SK-N-SH treated with all-trans-retinoic acid at 6 μM for 48 hours (cell line): Measurements from ENCODE around the gene ZNF587.
A peak's percentile ranks its signal among the peaks of the same experiment; 100 is the strongest.
"Not testable (repeated sequence)": the region's sequence is repeated elsewhere in the genome, so short reads cannot be mapped to it uniquely, and the experiment has no call there.

Experiments used
- ATAC-seq: fragments of 200-7000 bp; cut with Tn5 transposase; 3 replicates; pipeline ENCODE4 v1.9.1; 2020; ENCODE audit warnings: mild to moderate bottlenecking, moderate library complexity
- ARNTL ChIP-seq: fragments of 450-650 bp; formaldehyde crosslinking; IDR thresholded peaks from 2 replicates; pipeline ENCODE4 v1.5.0; 2020; ENCODE audit warnings: low read depth, mild to moderate bottlenecking, moderate library complexity, borderline replicate concordance
- CREB5 ChIP-seq: fragments of 250-450 bp; sonication (Bioruptor Pico); IDR thresholded peaks from 2 replicates; pipeline ENCODE4 v1.5.1; 2020; ENCODE audit warnings: low read depth, mild to moderate bottlenecking, moderate library complexity
- CSDC2 ChIP-seq: fragments of 250-450 bp; sonication (Bioruptor Pico); IDR thresholded peaks from 2 replicates; pipeline ENCODE4 v1.5.0; 2020; ENCODE audit warnings: mild to moderate bottlenecking, moderate library complexity
- ESRRG ChIP-seq: fragments of 250-450 bp; sonication (Bioruptor Pico); IDR thresholded peaks from 2 replicates; pipeline ENCODE4 v1.6.1; 2021; ENCODE audit warnings: mild to moderate bottlenecking
- GLIS3 ChIP-seq: fragments of 250-450 bp; sonication (Bioruptor Pico); IDR thresholded peaks from 2 replicates; pipeline ENCODE4 v1.5.0; 2020; ENCODE audit warnings: mild to moderate bottlenecking, moderate library complexity
- ISL1 ChIP-seq: fragments of 250-450 bp; sonication (Bioruptor Pico); IDR thresholded peaks from 2 replicates; pipeline ENCODE4 v2.1.2; 2022; ENCODE audit warnings: mild to moderate bottlenecking, moderate library complexity
- OSR1 ChIP-seq: fragments of 250-450 bp; sonication (Bioruptor Pico); IDR thresholded peaks from 2 replicates; pipeline ENCODE4 v1.8.0; 2022; ENCODE audit warnings: moderate library complexity, mild to moderate bottlenecking, inconsistent platforms
- PATZ1 ChIP-seq: fragments of 250-450 bp; sonication (Bioruptor Pico); IDR thresholded peaks from 2 replicates; pipeline ENCODE4 v1.8.0; 2020; ENCODE audit warnings: mild to moderate bottlenecking, moderate library complexity, borderline replicate concordance
- POU6F1 ChIP-seq: fragments of 250-450 bp; sonication (Bioruptor Pico); IDR thresholded peaks from 2 replicates; pipeline ENCODE4 v1.8.0; 2021; ENCODE audit warnings: low read depth, mild to moderate bottlenecking, moderate library complexity, borderline replicate concordance
- PPARA ChIP-seq: fragments of 250-450 bp; sonication (Bioruptor Pico); IDR thresholded peaks from 2 replicates; pipeline ENCODE4 v1.5.0; 2020; ENCODE audit warnings: mild to moderate bottlenecking, borderline replicate concordance
- RARB ChIP-seq: fragments of 250-450 bp; sonication (Bioruptor Pico); IDR thresholded peaks from 2 replicates; pipeline ENCODE4 v1.8.0; 2021; ENCODE audit warnings: mild to moderate bottlenecking, moderate library complexity
- SNAI2 ChIP-seq: fragments of 250-450 bp; sonication (Bioruptor Pico); IDR thresholded peaks from 2 replicates; pipeline ENCODE4 v1.5.0; 2020; ENCODE audit warnings: mild to moderate bottlenecking, moderate library complexity
- TCF4 ChIP-seq: fragments of 250-450 bp; sonication (Bioruptor Pico); IDR thresholded peaks from 2 replicates; pipeline ENCODE4 v1.8.0; 2021; ENCODE audit warnings: mild to moderate bottlenecking, moderate library complexity, borderline replicate concordance
- TOX ChIP-seq: fragments of 250-450 bp; sonication (Bioruptor Pico); IDR thresholded peaks from 2 replicates; pipeline ENCODE4 v1.8.0; 2021; ENCODE audit warnings: mild to moderate bottlenecking, moderate library complexity, borderline replicate concordance
- TSHZ2 ChIP-seq: fragments of 250-450 bp; sonication (Bioruptor Pico); IDR thresholded peaks from 2 replicates; pipeline ENCODE4 v1.5.0; 2020; ENCODE audit warnings: mild to moderate bottlenecking, moderate library complexity
- ZC3H10 ChIP-seq: fragments of 250-450 bp; sonication (Bioruptor Pico); IDR thresholded peaks from 2 replicates; pipeline ENCODE4 v1.5.1; 2021; ENCODE audit warnings: mild to moderate bottlenecking, moderate library complexity
- ZFP3 ChIP-seq: fragments of 250-450 bp; sonication (Bioruptor Pico); IDR thresholded peaks from 2 replicates; pipeline ENCODE4 v1.5.0; 2020; ENCODE audit warnings: mild to moderate bottlenecking, moderate library complexity
- ZFP30 ChIP-seq: fragments of 450-650 bp; formaldehyde crosslinking; IDR thresholded peaks from 2 replicates; pipeline ENCODE4 v1.5.0; 2022; ENCODE audit warnings: mild to moderate bottlenecking, moderate library complexity
- ZNF565 ChIP-seq: fragments of 450-650 bp; formaldehyde crosslinking; conservative IDR thresholded peaks from 2 replicates; pipeline ENCODE4 v1.5.0; 2020; ENCODE audit warnings: low read depth, mild to moderate bottlenecking, moderate library complexity
- ZNF70 ChIP-seq: fragments of 450-650 bp; formaldehyde crosslinking; IDR thresholded peaks from 2 replicates; pipeline ENCODE4 v1.5.0; 2020; ENCODE audit warnings: mild to moderate bottlenecking, moderate library complexity
- ZNF8 ChIP-seq: fragments of 450-650 bp; formaldehyde crosslinking; IDR thresholded peaks from 2 replicates; pipeline ENCODE4 v1.5.0; 2020; ENCODE audit warnings: mild to moderate bottlenecking, moderate library complexity

ZNF587 gene

GRCh38 chr19:57817976-57818375 is 31.7 kb upstream of the ZNF587 start:
- ATAC-seq, result no peak
- TF ChIP-seq ZNF70 (CRISPR knock-in tag) (no peak), SNAI2 (no peak), TCF4 (CRISPR knock-in tag) (no peak), PPARA (CRISPR knock-in tag) (no peak), ISL1 (CRISPR knock-in tag) (no peak), GLIS3 (CRISPR knock-in tag) (no peak), TOX (CRISPR knock-in tag) (no peak), PATZ1 (CRISPR knock-in tag) (no peak), ZNF8 (no peak), CSDC2 (CRISPR knock-in tag) (no peak), ZC3H10 (CRISPR knock-in tag) (no peak)

GRCh38 chr19:57818378-57818777 is 31.3 kb upstream of the ZNF587 start:
- no peak for TF ChIP-seq ESRRG (CRISPR knock-in tag)
- no peak for TF ChIP-seq CREB5
- no peak for TF ChIP-seq ZNF8
- TF ChIP-seq ZFP3, result no peak
- TF ChIP-seq OSR1 (CRISPR knock-in tag), result no peak
- TF ChIP-seq ARNTL, result no peak
- no peak for TF ChIP-seq SNAI2
- TF ChIP-seq POU6F1 (CRISPR knock-in tag), result no peak
- TF ChIP-seq ZFP30 (CRISPR knock-in tag), result no peak
- no peak for TF ChIP-seq ZNF565 (CRISPR knock-in tag)
- no peak for TF ChIP-seq TSHZ2 (CRISPR knock-in tag)
- TF ChIP-seq RARB (CRISPR knock-in tag), result no peak
- no peak for ATAC-seq

GRCh38 chr19:57819475-57820148 is 30.0 kb upstream of the ZNF587 start:
- peak; percentile 93 for ATAC-seq
- TF ChIP-seq ZFP3 (0 out of 2 replicates have a peak, but pooled peaks have one; percentile 29), ZFP30 (CRISPR knock-in tag) (no peak)

- TF ChIP-seq ZNF70 (CRISPR knock-in tag), result no peak
- no peak for TF ChIP-seq TOX (CRISPR knock-in tag)
- TF ChIP-seq ISL1 (CRISPR knock-in tag), result no peak
- no peak for TF ChIP-seq ARNTL
- TF ChIP-seq ZC3H10 (CRISPR knock-in tag), result no peak
- no peak for TF ChIP-seq CREB5
- no peak for TF ChIP-seq PATZ1 (CRISPR knock-in tag)
- no peak for TF ChIP-seq RARB (CRISPR knock-in tag)
- TF ChIP-seq ZNF8, result no peak
- no peak for TF ChIP-seq ZFP30 (CRISPR knock-in tag)
- no peak for TF ChIP-seq TCF4 (CRISPR knock-in tag)
- no peak for ATAC-seq
Measured at GRCh38 chr19:57820599-57820998, 29.1 kb upstream of the ZNF587 start.

GRCh38 chr19:57821095-57821494 is 28.6 kb upstream of the ZNF587 start:
- not testable (repeated sequence) for ATAC-seq

GRCh38 chr19:57821501-57821900 is 28.2 kb upstream of the ZNF587 start:
- ATAC-seq, result not testable (repeated sequence)

- ATAC-seq, result not testable (repeated sequence)
Measured at GRCh38 chr19:57823155-57823554, 26.5 kb upstream of the ZNF587 start.
